Stimulated activated CD4-positive, alpha-beta T cell treated with anti-CD3 and anti-CD28 coated beads, Interleukin-15, amount 100 ng/mL, for 24 hours (primary cell): ENCODE data around the gene BAZ1B.
A peak's percentile ranks its signal among the peaks of the same experiment; 100 is the strongest.
"Not testable (repeated sequence)": the region's sequence is repeated elsewhere in the genome, so short reads cannot be mapped to it uniquely, and the experiment has no call there.

ENCODE experiments used
- DNase-seq: peaks from one replicate; pipeline ENCODE4 v3.0.0-alpha.2; 2020

Gene BAZ1B

GRCh38 chr7:73537051-73537450 lies 15.0 kb upstream of the BAZ1B start:
- no peak for DNase-seq

GRCh38 chr7:73536479-73536878 lies 14.4 kb upstream of the BAZ1B start:
- DNase-seq = no peak

GRCh38 chr7:73535918-73536317 lies 13.8 kb upstream of the BAZ1B start:
- not testable (repeated sequence) for DNase-seq

- DNase-seq = no peak
Measured at GRCh38 chr7:73533742-73534141, 11.6 kb upstream of the BAZ1B start.

- no peak for DNase-seq
Measured at GRCh38 chr7:73532224-73532623, 10.1 kb upstream of the BAZ1B start.

- DNase-seq = no peak
Measured at GRCh38 chr7:73530800-73531199, 8.7 kb upstream of the BAZ1B start.

GRCh38 chr7:73526896-73527821 lies 5.1 kb upstream of the BAZ1B start:
- no peak for DNase-seq

- not testable (repeated sequence) for DNase-seq
Measured at GRCh38 chr7:73526158-73526494, 4.0 kb upstream of the BAZ1B start.

- no peak for DNase-seq
Measured at GRCh38 chr7:73521636-73522104, 423 bp downstream of the BAZ1B start.

GRCh38 chr7:73520673-73521635 lies 1.1 kb downstream of the BAZ1B start:
- no peak for DNase-seq

GRCh38 chr7:73519867-73520672 lies 2.0 kb downstream of the BAZ1B start:
- peak; percentile 36 for DNase-seq

GRCh38 chr7:73518470-73518869 lies 3.6 kb downstream of the BAZ1B start:
- DNase-seq = no peak

- no peak for DNase-seq
Measured at GRCh38 chr7:73517241-73517995, 4.7 kb downstream of the BAZ1B start.

GRCh38 chr7:73515178-73515577 lies 6.9 kb downstream of the BAZ1B start:
- DNase-seq = no peak

GRCh38 chr7:73512018-73512780 lies 9.9 kb downstream of the BAZ1B start:
- DNase-seq = no peak

GRCh38 chr7:73509463-73509862 lies 12.6 kb downstream of the BAZ1B start:
- no peak for DNase-seq

- DNase-seq = no peak
Measured at GRCh38 chr7:73507556-73507955, 14.5 kb downstream of the BAZ1B start.

GRCh38 chr7:73504920-73505319 lies 17.2 kb downstream of the BAZ1B start:
- DNase-seq = no peak

- DNase-seq = no peak
Measured at GRCh38 chr7:73504017-73504416, 18.1 kb downstream of the BAZ1B start.

- DNase-seq = no peak
Measured at GRCh38 chr7:73503229-73503628, 18.9 kb downstream of the BAZ1B start.

GRCh38 chr7:73496626-73497025 lies 25.5 kb downstream of the BAZ1B start:
- DNase-seq = no peak
